OCI-LY1 (cell line): ENCODE data around the gene C2orf42.
"Not testable (repeated sequence)": the region's sequence is repeated elsewhere in the genome, so short reads cannot be mapped to it uniquely, and the experiment has no call there.

Experiments used
- CTCF ChIP-seq: fragments of 200-600 bp; sonication (generic), shearing (Covaris generic); IDR thresholded peaks from 2 replicates; pipeline ENCODE4 v1.5.1; 2017; ENCODE audit warnings: mild to moderate bottlenecking, antibody characterized with exemption, low read length, moderate library complexity, mixed read lengths
- EZH2 ChIP-seq: fragments of 200-600 bp; sonication (generic), shearing (Covaris generic); IDR thresholded peaks from 2 replicates; pipeline ENCODE4 v1.8.0; 2017; ENCODE audit warnings: borderline replicate concordance, mixed run types, mild to moderate bottlenecking, antibody characterized with exemption, low read length, moderate library complexity, mixed read lengths

GRCh38 chr2:70102323-70102905 lies 88.4 kb downstream of the C2orf42 start:
- TF ChIP-seq CTCF, EZH2: not testable (repeated sequence)
